Parathyroid adenoma (tissue), 2 donors: Measurements from ENCODE around the gene WWOX.

Source experiments
- H2AFZ ChIP-seq: fragments of 300-600 bp; sonication (generic); one replicate; pipeline ENCODE4 v1.7.0; 2017; ENCODE audit warnings: antibody characterized with exemption, mild to moderate bottlenecking
- H3K27ac ChIP-seq: fragments of 300-600 bp; sonication (generic); one replicate; pipeline ENCODE4 v1.7.0; 2017
- H3K27me3 ChIP-seq: fragments of 300-600 bp; sonication (generic); one replicate; pipeline ENCODE4 v1.7.0; 2017; ENCODE audit warnings: low read length; ENCODE audit not compliant: control insufficient read depth, insufficient read depth
- H3K36me3 ChIP-seq: fragments of 300-600 bp; sonication (generic); one replicate; pipeline ENCODE4 v1.7.0; 2017; ENCODE audit warnings: low read length; ENCODE audit not compliant: control insufficient read depth, insufficient read depth
- H3K4me1 ChIP-seq: fragments of 300-600 bp; sonication (generic); one replicate; pipeline ENCODE4 v1.7.0; 2017; ENCODE audit warnings: control low read depth
- H3K4me2 ChIP-seq: fragments of 300-600 bp; sonication (generic); one replicate; pipeline ENCODE4 v1.7.0; 2017; ENCODE audit warnings: low read length
- H3K4me3 ChIP-seq: fragments of 300-600 bp; sonication (generic); one replicate; pipeline ENCODE4 v1.7.0; 2017; ENCODE audit warnings: low read depth, low read length
- H3K79me2 ChIP-seq: fragments of 300-600 bp; sonication (generic); one replicate; pipeline ENCODE4 v1.7.0; 2017; ENCODE audit warnings: control low read depth
- H3K9ac ChIP-seq: fragments of 300-600 bp; sonication (generic); one replicate; pipeline ENCODE4 v1.7.0; 2017; ENCODE audit warnings: mild to moderate bottlenecking
- H3K9me3 ChIP-seq: fragments of 300-600 bp; sonication (generic); one replicate; pipeline ENCODE4 v1.7.0; 2017; ENCODE audit warnings: low read length; ENCODE audit not compliant: control insufficient read depth
- CTCF ChIP-seq: fragments of 300-600 bp; sonication (generic); IDR thresholded peaks from one replicate; pipeline ENCODE4 v1.7.0; 2017; ENCODE audit warnings: antibody characterized with exemption, mild to moderate bottlenecking
- donor health status: primary hyperparathyroidism.

Gene WWOX

GRCh38 chr16:78237841-78238240 lies 138.4 kb downstream of the WWOX start:
- H3K4me3 ChIP-seq, result no peak overlapping the region
- peaks cover 15% of the 10 kb centered on the region for H3K79me2 ChIP-seq
- H3K9me3 ChIP-seq, result no peaks in the 10 kb centered on the region
- H3K27ac ChIP-seq, result no peak overlapping the region
- no peaks in the 10 kb centered on the region for H3K4me1 ChIP-seq
- no peaks in the 10 kb centered on the region for H3K36me3 ChIP-seq
- no peak for TF ChIP-seq CTCF
- no peaks in the 10 kb centered on the region for H3K27me3 ChIP-seq
- no peak overlapping the region for H2AFZ ChIP-seq
- H3K9ac ChIP-seq, result no peak overlapping the region
- H3K4me2 ChIP-seq, result no peak overlapping the region

- TF ChIP-seq CTCF, result no peak
- H2AFZ ChIP-seq, result no peak overlapping the region
- H3K79me2 ChIP-seq, result peaks cover 12% of the 10 kb centered on the region
- H3K4me1 ChIP-seq, result no peaks in the 10 kb centered on the region
- no peaks in the 10 kb centered on the region for H3K36me3 ChIP-seq
- H3K4me3 ChIP-seq, result no peak overlapping the region
- H3K9me3 ChIP-seq, result no peaks in the 10 kb centered on the region
- no peaks in the 10 kb centered on the region for H3K27me3 ChIP-seq
- H3K27ac ChIP-seq, result no peak overlapping the region
- no peak overlapping the region for H3K9ac ChIP-seq
- no peak overlapping the region for H3K4me2 ChIP-seq
Observed at GRCh38 chr16:78240459-78241222, 141.2 kb downstream of the WWOX start.

DNA sequence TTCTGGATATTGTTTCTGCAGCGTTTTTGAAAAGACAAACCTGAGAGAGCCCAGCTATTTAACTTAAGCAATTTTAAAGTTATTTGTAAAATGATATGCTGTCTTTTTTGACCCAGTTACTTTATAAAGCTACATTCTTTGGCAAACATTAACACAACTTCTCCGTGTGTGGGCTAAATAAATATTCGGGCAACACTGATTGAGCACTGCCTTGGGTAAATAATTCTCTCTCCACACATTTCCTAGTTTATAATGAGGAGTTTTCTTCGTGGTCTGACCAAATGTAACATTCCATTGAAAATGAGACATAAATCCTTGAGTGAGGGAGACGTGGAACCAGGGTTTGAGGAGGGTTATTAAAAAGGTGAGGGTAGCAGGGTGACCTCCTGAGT lies 142.8 kb downstream of the WWOX start:
- Histone ChIP-seq H3K4me1 (no peaks in the 10 kb centered on the region), H3K27me3 (no peaks in the 10 kb centered on the region), H2AFZ (no peak overlapping the region), H3K79me2 (peaks cover 11% of the 10 kb centered on the region), H3K4me2 (no peak overlapping the region), H3K4me3 (no peak overlapping the region), H3K36me3 (no peaks in the 10 kb centered on the region), H3K9ac (no peak overlapping the region), H3K27ac (no peak overlapping the region), H3K9me3 (no peaks in the 10 kb centered on the region)
- TF ChIP-seq CTCF, result no peak

DNA sequence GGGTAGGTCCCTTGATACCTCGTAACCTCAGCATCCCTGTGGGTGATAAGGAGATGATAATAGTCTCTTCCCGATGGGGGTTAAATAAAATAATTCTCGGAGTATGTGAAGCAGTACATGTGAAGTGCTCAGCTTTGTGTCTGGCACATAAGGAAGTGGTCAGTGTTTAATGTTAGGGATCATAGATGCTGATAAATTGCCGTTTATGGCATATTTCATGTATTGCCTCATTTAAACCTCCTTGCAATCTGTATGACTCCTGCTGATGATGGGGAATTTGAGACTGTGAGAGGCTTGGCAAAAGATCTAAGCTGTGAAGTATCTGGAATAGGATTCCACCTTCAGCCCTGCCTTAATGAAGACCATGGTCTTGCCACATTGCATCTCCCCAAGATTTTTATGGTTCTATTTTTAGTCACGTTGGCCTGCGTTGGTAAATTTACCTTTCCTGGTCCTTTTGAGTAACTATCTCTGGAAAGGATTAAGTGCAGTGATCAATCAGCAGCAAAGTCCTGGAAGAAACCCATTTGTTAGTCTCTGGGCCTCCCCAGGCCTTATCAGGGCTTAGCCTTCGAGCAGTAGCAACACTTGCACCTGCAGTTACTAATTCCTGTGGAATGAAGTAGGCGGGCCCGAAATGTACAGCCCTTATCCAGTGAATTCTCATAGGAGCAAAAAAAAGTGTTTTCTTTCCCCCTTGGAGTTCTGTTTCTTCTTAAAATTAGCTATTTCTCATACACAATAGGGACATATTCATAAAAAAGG lies 144.9 kb downstream of the WWOX start:
- Histone ChIP-seq H3K36me3 (no peaks in the 10 kb centered on the region), H3K4me3 (no peak overlapping the region), H3K4me2 (no peak overlapping the region), H3K27ac (no peak overlapping the region), H3K4me1 (no peaks in the 10 kb centered on the region), H3K9ac (no peak overlapping the region), H3K27me3 (no peaks in the 10 kb centered on the region), H3K79me2 (peaks cover 12% of the 10 kb centered on the region), H3K9me3 (no peaks in the 10 kb centered on the region), H2AFZ (no peak overlapping the region)
- TF ChIP-seq CTCF, result no peak
